ENCODE measurements around the gene ZBTB48. TPM values are rescaled to one million over a fixed set of nuclear protein-coding genes. Genes with fewer than 3 reads are reported as not detected.

Gene ZBTB48
- total and polyA plus RNA-seq, 2 donors from 2014 or later = 27.1 to 45.5 TPM

DNA sequence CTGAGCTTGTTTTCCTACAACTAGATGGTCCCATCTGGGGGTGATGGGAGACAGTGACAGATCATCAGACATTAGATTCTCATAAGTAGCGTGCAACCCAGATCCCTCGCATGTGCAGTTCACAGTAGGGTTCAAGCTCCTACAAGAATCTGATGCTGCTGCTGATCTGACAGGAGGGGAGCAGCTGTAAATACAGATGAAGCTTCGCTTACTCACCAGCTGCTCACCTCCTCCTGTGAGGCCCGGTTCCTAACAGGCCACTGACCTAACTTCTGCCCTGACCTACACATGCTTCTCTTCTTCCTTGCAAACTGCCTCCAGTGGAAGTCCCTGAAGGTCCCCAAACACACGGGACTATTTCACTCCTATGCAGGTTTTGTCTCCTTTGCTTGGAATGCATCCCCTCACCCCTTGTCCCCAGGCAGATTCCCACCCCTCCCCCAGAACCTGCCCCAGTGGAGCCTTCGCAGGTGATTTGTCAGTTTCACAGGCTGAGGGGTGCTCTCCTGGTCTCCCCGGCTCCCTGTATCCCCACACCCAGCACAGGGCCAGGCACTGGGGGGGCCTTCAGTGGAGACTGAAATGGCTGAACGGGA is 5.7 kb upstream of the ZBTB48 start:
- no peak overlapping the region for H3K27ac ChIP-seq (ENCODE audit: low read depth in 2 of 2, low read length in 2 of 2)
- no peaks in the 10 kb centered on the region for H3K27me3 ChIP-seq (ENCODE audit: control insufficient read depth, insufficient read depth, low read length)
- intact Hi-C loops (cut with DNase I) = no loop called here
- peaks cover 0 to 3% (median 3%) of the 10 kb centered on the region in 3 donors for H3K4me1 ChIP-seq (ENCODE audit: control insufficient read depth in 2 of 3, insufficient read depth in 2 of 3, low read depth in 1 of 3, low read length in 3 of 3)
- no peak overlapping the region for H3K4me3 ChIP-seq (ENCODE audit: low read length in 3 of 3)
- peaks cover 0 to 2% (median 0%) of the 10 kb centered on the region in 3 donors for H3K9me3 ChIP-seq (ENCODE audit: control insufficient read depth in 2 of 3, insufficient read depth in 1 of 3, low read length in 3 of 3)
- no peaks in the 10 kb centered on the region for H3K36me3 ChIP-seq (ENCODE audit: control insufficient read depth in 2 of 3, insufficient read depth in 3 of 3, low read length in 3 of 3)
- TF ChIP-seq, protein P1, sequence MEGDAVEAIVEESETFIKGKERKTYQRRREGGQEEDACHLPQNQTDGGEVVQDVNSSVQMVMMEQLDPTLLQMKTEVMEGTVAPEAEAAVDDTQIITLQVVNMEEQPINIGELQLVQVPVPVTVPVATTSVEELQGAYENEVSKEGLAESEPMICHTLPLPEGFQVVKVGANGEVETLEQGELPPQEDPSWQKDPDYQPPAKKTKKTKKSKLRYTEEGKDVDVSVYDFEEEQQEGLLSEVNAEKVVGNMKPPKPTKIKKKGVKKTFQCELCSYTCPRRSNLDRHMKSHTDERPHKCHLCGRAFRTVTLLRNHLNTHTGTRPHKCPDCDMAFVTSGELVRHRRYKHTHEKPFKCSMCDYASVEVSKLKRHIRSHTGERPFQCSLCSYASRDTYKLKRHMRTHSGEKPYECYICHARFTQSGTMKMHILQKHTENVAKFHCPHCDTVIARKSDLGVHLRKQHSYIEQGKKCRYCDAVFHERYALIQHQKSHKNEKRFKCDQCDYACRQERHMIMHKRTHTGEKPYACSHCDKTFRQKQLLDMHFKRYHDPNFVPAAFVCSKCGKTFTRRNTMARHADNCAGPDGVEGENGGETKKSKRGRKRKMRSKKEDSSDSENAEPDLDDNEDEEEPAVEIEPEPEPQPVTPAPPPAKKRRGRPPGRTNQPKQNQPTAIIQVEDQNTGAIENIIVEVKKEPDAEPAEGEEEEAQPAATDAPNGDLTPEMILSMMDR (IDR thresholded peaks at IDR 0.05; ENCODE audit: borderline replicate concordance, extremely low read depth, insufficient read depth) = no peak
- FAIRE-seq = no peak
- no peak overlapping the region for H3K9ac ChIP-seq (ENCODE audit: low read length in 3 of 3)
- DNase-seq = no peak

- Histone ChIP-seq H3K27me3 (ENCODE audit: control insufficient read depth, insufficient read depth, low read length) (no peaks in the 10 kb centered on the region), H3K36me3 (ENCODE audit: control insufficient read depth in 2 of 3, insufficient read depth in 3 of 3, low read length in 3 of 3) (no peaks in the 10 kb centered on the region), H3K4me1 (ENCODE audit: control insufficient read depth in 2 of 3, insufficient read depth in 2 of 3, low read depth in 1 of 3, low read length in 3 of 3) (peaks cover 0 to 7% (median 6%) of the 10 kb centered on the region in 3 donors), H3K9ac (ENCODE audit: low read length in 3 of 3) (no peak overlapping the region), H3K4me3 (ENCODE audit: low read length in 3 of 3) (no peak overlapping the region), H3K9me3 (ENCODE audit: control insufficient read depth in 2 of 3, insufficient read depth in 1 of 3, low read length in 3 of 3) (peaks cover 0 to 2% (median 0%) of the 10 kb centered on the region in 3 donors), H3K27ac (ENCODE audit: low read depth in 2 of 2, low read length in 2 of 2) (no peak overlapping the region)
- TF ChIP-seq, protein P1 (IDR thresholded peaks at IDR 0.05; ENCODE audit: borderline replicate concordance, extremely low read depth, insufficient read depth) = no peak
- DNase-seq (no peak), FAIRE-seq (no peak)
- intact Hi-C loops (cut with DNase I) = no loop called here
These were observed 5.0 kb upstream of the ZBTB48 start for GRCh38 chr1:6574818-6575217.

- TF ChIP-seq, protein P1 (IDR thresholded peaks at IDR 0.05; ENCODE audit: borderline replicate concordance, extremely low read depth, insufficient read depth) = no peak
- Histone ChIP-seq H3K9me3 (ENCODE audit: control insufficient read depth in 2 of 3, insufficient read depth in 1 of 3, low read length in 3 of 3) (no peaks in the 10 kb centered on the region), H3K4me1 (ENCODE audit: control insufficient read depth in 2 of 3, insufficient read depth in 2 of 3, low read depth in 1 of 3, low read length in 3 of 3) (peaks cover 0 to 28% (median 19%) of the 10 kb centered on the region in 3 donors), H3K36me3 (ENCODE audit: control insufficient read depth in 2 of 3, insufficient read depth in 3 of 3, low read length in 3 of 3) (no peaks in the 10 kb centered on the region), H3K27me3 (ENCODE audit: control insufficient read depth, insufficient read depth, low read length) (no peaks in the 10 kb centered on the region), H3K9ac (ENCODE audit: low read length in 3 of 3) (no peak overlapping the region), H3K27ac (ENCODE audit: low read depth in 2 of 2, low read length in 2 of 2) (no peak overlapping the region), H3K4me3 (ENCODE audit: low read length in 3 of 3) (no peak overlapping the region)
- intact Hi-C loops (cut with DNase I) = no loop called here
- DNase-seq (no peak), FAIRE-seq (no peak)
These were observed 1.8 kb upstream of the ZBTB48 start for GRCh38 chr1:6577831-6578525.

Measured in kidney (tissue), 14 donors.